Vagina (tissue), 2 donors: Measurements from ENCODE around the gene C5orf15. TPM values are rescaled to one million over a fixed set of nuclear protein-coding genes. Genes with fewer than 3 reads are reported as not detected.

ENCODE experiments used
- DNase-seq, 2 donors: peaks; one replicate each; pipeline ENCODE4 v3.0.0-alpha.2; 2017; ENCODE audit errors: extremely low spot score in 2 of 2
- H3K27ac ChIP-seq: fragments of 200-600 bp; sonication (generic); one replicate; pipeline ENCODE4 v1.5.1; 2019
- H3K27me3 ChIP-seq: fragments of 200-600 bp; sonication (generic); one replicate; pipeline ENCODE4 v1.5.1; 2019
- H3K36me3 ChIP-seq, 2 donors: fragments of 200-600 bp; sonication (generic); one replicate each; pipeline ENCODE4 v1.5.1; 2017 to 2019
- H3K4me1 ChIP-seq: fragments of 200-600 bp; sonication (generic); one replicate; pipeline ENCODE4 v1.5.1; 2019
- H3K4me3 ChIP-seq, 2 donors: fragments of 200-600 bp; sonication (generic); 1 replicate in 1 of 2; 2 replicates in 1 of 2; pipeline ENCODE4 v1.5.1; 2016 to 2019
- H3K9me3 ChIP-seq: fragments of 200-600 bp; sonication (generic); one replicate; pipeline ENCODE4 v1.5.1; 2019
- POLR2A ChIP-seq, 2 donors: fragments of 450-650 bp; IDR thresholded peaks; one replicate each; pipeline ENCODE4 v1.6.1; 2017; ENCODE audit warnings: antibody characterized with exemption in 2 of 2, mild to moderate bottlenecking in 2 of 2, moderate library complexity in 2 of 2
- POLR2AphosphoS5 ChIP-seq, 2 donors: sonication (generic); formaldehyde crosslinking; IDR thresholded peaks; one replicate each; pipeline ENCODE4 v1.9.0; 2017; ENCODE audit warnings: antibody characterized with exemption in 2 of 2, mild to moderate bottlenecking in 2 of 2, low read depth in 1 of 2; ENCODE audit not compliant: insufficient read depth in 1 of 2
- intact Hi-C: fragments of 100-400 bp; cut with DNase I; formaldehyde crosslinking; loops from one replicate; pipeline ENCODE4 v1.15.1; 2023
- total RNA-seq: library from RNA; depleted of rRNA; stranded (reverse); fragments of >200 nt; gene quantifications from one replicate; pipeline ENCODE4 v1.2.3, GENCODE V29; 2016
- TF ChIP-seq, protein P1 (sequence below), 3 experiments: fragments of 450-650 bp in 2 of 3; fragments of 200-600 bp in 1 of 3; sonication (generic) in 1 of 3; IDR thresholded peaks; one replicate each; pipeline ENCODE4 v1.5.1; 2017 to 2019; ENCODE audit warnings: antibody characterized with exemption in 3 of 3, mild to moderate bottlenecking in 2 of 3, moderate library complexity in 2 of 3

The C5orf15 gene
- total RNA-seq, 1 donor from 2014 or later = 35.8 TPM

DNA sequence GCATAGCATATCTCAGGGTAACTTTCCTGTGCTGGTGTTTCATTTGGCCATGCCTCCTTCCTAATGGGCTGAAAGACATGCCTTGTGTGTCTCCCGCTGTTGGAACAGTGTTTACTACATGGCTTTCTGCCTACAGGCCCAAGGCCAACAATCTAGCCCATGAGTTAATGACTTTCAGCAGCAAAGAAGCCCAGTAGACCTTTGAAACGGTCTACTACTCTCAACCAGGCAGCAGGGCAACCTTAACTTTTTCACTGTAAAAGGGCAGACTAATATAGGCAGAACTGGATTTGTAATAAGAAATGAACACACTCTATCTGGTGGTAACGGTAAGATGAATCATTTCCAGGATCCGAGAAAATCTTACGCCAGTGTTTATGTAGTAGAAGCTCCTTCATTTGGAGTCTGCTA is 21.0 kb downstream of the C5orf15 start:
- Histone ChIP-seq H3K4me3 (no peak overlapping the region), H3K27me3 (no peaks in the 10 kb centered on the region), H3K27ac (no peak overlapping the region), H3K4me1 (peaks cover under 1% of the 10 kb centered on the region), H3K9me3 (no peaks in the 10 kb centered on the region), H3K36me3 (no peaks in the 10 kb centered on the region)
- no peak for DNase-seq
- TF ChIP-seq POLR2A (IDR thresholded peaks at IDR 0.05) (no peak), POLR2AphosphoS5 (IDR thresholded peaks at IDR 0.05; ENCODE audit: insufficient read depth in 1 of 2, low read depth in 1 of 2) (no peak)
- TF ChIP-seq, protein P1, sequence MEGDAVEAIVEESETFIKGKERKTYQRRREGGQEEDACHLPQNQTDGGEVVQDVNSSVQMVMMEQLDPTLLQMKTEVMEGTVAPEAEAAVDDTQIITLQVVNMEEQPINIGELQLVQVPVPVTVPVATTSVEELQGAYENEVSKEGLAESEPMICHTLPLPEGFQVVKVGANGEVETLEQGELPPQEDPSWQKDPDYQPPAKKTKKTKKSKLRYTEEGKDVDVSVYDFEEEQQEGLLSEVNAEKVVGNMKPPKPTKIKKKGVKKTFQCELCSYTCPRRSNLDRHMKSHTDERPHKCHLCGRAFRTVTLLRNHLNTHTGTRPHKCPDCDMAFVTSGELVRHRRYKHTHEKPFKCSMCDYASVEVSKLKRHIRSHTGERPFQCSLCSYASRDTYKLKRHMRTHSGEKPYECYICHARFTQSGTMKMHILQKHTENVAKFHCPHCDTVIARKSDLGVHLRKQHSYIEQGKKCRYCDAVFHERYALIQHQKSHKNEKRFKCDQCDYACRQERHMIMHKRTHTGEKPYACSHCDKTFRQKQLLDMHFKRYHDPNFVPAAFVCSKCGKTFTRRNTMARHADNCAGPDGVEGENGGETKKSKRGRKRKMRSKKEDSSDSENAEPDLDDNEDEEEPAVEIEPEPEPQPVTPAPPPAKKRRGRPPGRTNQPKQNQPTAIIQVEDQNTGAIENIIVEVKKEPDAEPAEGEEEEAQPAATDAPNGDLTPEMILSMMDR (IDR thresholded peaks at IDR 0.05) = no peak
- intact Hi-C loops = no loop called here

DNA sequence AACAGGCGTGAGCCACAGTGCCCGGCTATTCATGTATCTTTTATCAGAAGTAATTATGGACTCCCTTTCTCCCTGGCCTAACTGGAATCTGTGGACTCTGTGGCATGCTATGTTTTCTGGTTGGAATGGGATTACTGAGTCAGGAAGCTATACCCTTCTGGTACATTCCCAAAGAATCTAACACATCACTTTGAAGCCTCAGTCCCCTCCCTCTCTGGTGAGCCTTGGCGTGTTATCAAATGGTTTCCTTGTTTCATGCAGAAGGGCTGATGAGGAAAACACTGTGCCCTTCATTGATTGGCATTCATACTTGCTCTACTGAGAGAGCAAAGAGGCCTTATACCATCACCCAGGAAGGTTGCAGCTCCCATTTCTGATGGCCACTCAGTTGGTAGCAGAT is 22.9 kb downstream of the C5orf15 start:
- H3K4me3 ChIP-seq = no peak overlapping the region
- no peak for DNase-seq
- H3K9me3 ChIP-seq = no peaks in the 10 kb centered on the region
- no peaks in the 10 kb centered on the region for H3K27me3 ChIP-seq
- TF ChIP-seq, protein P1 (IDR thresholded peaks at IDR 0.05) = no peak
- no peak for TF ChIP-seq POLR2AphosphoS5 (IDR thresholded peaks at IDR 0.05; ENCODE audit: insufficient read depth in 1 of 2, low read depth in 1 of 2)
- no peak for TF ChIP-seq POLR2A (IDR thresholded peaks at IDR 0.05)
- no peaks in the 10 kb centered on the region for H3K36me3 ChIP-seq
- intact Hi-C loops = no loop called here
- H3K27ac ChIP-seq = no peak overlapping the region
- H3K4me1 ChIP-seq = no peaks in the 10 kb centered on the region

DNA sequence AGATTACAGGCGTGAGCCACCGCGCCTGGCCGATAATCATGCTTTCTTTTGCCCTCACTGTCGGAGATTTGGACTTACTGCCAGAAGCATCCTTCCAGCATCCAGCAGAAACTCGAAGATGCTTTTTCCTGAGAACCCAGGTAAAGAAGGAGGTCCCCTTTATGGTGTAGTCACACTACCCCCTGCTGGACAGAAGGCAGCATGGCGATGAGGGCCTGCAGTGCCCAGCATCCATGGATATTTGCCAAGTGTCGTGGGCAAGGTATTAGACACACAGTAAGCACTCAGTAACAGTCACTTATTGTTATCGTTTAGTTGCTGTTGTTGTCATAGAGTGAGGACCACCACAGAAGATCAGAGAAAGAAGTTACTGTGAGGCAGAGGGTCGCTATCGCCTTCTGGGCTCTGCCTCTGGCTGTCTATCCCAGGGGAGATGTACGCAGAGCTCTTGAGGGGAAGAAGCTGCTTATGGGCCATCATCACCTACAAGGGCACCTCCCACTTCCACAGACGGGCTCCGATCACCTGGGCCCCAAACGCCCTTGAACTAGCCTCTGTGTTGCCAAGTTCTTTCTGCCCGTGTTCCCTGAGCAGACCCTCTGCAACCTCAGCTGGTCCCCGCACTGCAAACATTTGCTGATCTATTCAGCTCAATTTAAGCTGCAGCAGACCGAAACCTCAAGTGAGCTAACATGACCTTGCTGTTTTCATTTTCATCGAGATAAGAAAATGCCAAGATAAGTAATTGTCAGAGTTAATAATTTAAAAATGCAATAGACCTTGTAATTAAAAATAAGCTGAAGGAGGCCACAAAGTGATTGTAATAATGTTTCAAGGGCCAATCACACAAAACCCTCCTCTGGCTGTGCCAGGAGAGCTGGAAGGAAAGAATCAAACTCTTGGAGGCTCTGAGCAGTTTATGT is 23.9 kb downstream of the C5orf15 start:
- H3K27me3 ChIP-seq = no peaks in the 10 kb centered on the region
- no peak overlapping the region for H3K27ac ChIP-seq
- H3K4me1 ChIP-seq = no peaks in the 10 kb centered on the region
- DNase-seq = no peak
- H3K4me3 ChIP-seq = no peak overlapping the region
- intact Hi-C loops = no loop called here
- H3K36me3 ChIP-seq = no peaks in the 10 kb centered on the region
- no peaks in the 10 kb centered on the region for H3K9me3 ChIP-seq
- TF ChIP-seq POLR2AphosphoS5 (IDR thresholded peaks at IDR 0.05; ENCODE audit: insufficient read depth in 1 of 2, low read depth in 1 of 2) (no peak), POLR2A (IDR thresholded peaks at IDR 0.05) (no peak)
- TF ChIP-seq, protein P1 (IDR thresholded peaks at IDR 0.05) = no peak

DNA sequence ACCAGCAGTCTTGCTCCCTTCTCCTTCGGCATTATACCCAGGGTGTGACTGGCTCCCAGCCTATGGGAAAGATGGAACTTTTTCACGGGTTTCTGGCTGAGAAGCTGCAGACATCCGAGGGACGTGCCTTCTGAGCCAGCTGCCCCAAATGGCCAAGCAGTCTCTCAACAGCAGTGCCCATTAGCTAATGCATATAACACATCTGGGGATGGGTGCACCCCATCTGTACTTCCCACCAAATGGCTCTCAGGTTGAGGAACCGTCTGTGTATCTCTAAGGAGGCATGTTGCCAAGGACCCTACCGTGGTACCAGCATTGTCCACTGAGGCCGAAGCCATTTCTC is 25.0 kb downstream of the C5orf15 start:
- H3K4me3 ChIP-seq = no peak overlapping the region
- no peaks in the 10 kb centered on the region for H3K4me1 ChIP-seq
- no peaks in the 10 kb centered on the region for H3K27me3 ChIP-seq
- no peaks in the 10 kb centered on the region for H3K9me3 ChIP-seq
- H3K27ac ChIP-seq = no peak overlapping the region
- TF ChIP-seq POLR2AphosphoS5 (IDR thresholded peaks at IDR 0.05; ENCODE audit: insufficient read depth in 1 of 2, low read depth in 1 of 2) (no peak), POLR2A (IDR thresholded peaks at IDR 0.05) (no peak)
- TF ChIP-seq, protein P1 (IDR thresholded peaks at IDR 0.05) = no peak
- no peak for DNase-seq
- intact Hi-C loops = no loop called here
- no peaks in the 10 kb centered on the region for H3K36me3 ChIP-seq
